Stimulated activated CD4-positive, alpha-beta T cell treated with anti-CD3 and anti-CD28 coated beads, TNF-alpha, amount 100 ng/mL, for 48 hours (primary cell): ENCODE data around the gene MYMK.

ENCODE experiments used
- DNase-seq, 3 donors: peaks; one replicate each; pipeline ENCODE4 v3.0.0-alpha.2; 2020; ENCODE audit warnings: low read depth in 3 of 3

Gene MYMK

GRCh38 chr9:133485531-133486260, 39.1 kb downstream of the MYMK start:
- no peak for DNase-seq

- no peak for DNase-seq
These were observed 39.9 kb downstream of the MYMK start for GRCh38 chr9:133484671-133485437.

GRCh38 chr9:133483611-133484010, 41.1 kb downstream of the MYMK start:
- DNase-seq: no peak

- DNase-seq: peak; percentile 62 to 77 (median 67)
These were observed 45.7 kb downstream of the MYMK start, which contains the start of gene SLC2A6 for GRCh38 chr9:133478851-133479711. Gene SLC2A6, minus strand, starts transcription at chr9:133479099. Its CDS starts 40 bp downstream, at chr9:133479059.

- DNase-seq: no peak
These were observed 46.5 kb downstream of the MYMK start for GRCh38 chr9:133477992-133478850.

GRCh38 chr9:133477461-133477860, 47.3 kb downstream of the MYMK start:
- no peak for DNase-seq

- DNase-seq: no peak
These were observed 47.8 kb downstream of the MYMK start for GRCh38 chr9:133476941-133477340.

- DNase-seq: no peak
These were observed 48.5 kb downstream of the MYMK start for GRCh38 chr9:133476036-133476931.

- no peak for DNase-seq
These were observed 49.3 kb downstream of the MYMK start for GRCh38 chr9:133475292-133476012.

- no peak for DNase-seq
These were observed 49.9 kb downstream of the MYMK start for GRCh38 chr9:133474853-133475252.

GRCh38 chr9:133474215-133474614, 50.5 kb downstream of the MYMK start:
- DNase-seq: no peak

- no peak for DNase-seq
These were observed 51.0 kb downstream of the MYMK start for GRCh38 chr9:133473743-133474142.

GRCh38 chr9:133472753-133473378, 51.9 kb downstream of the MYMK start:
- DNase-seq: no peak

GRCh38 chr9:133472277-133472645, 52.5 kb downstream of the MYMK start:
- DNase-seq: no peak

GRCh38 chr9:133471551-133472276, 53.0 kb downstream of the MYMK start:
- no peak for DNase-seq

GRCh38 chr9:133470988-133471387, 53.8 kb downstream of the MYMK start:
- DNase-seq: no peak

GRCh38 chr9:133470427-133470924, 54.3 kb downstream of the MYMK start:
- DNase-seq: no peak

GRCh38 chr9:133468777-133469421, 55.9 kb downstream of the MYMK start:
- DNase-seq: no peak
